A673 (cell line): ENCODE data around the gene ATG4A. TPM values are rescaled to one million over a fixed set of nuclear protein-coding genes. Genes with fewer than 3 reads are reported as not detected.

Experiments used
- BruUV-seq: library from RNA; stranded (reverse); fragments of 400-500 nt; replicated peaks from 2 replicates; lab custom pipeline; 2021; lab: Mats Ljungman, UMichigan
- CTCF ChIA-PET: fragments of 300-600 bp; sonication (Branson Sonifier 250); formaldehyde crosslinking; loops from one replicate; lab custom pipeline; 2022; ENCODE audit warnings: antibody characterized with exemption; lab: Charles Lee
- POLR2A ChIA-PET: fragments of 300-600 bp; sonication (Branson Sonifier 250); formaldehyde crosslinking; loops from one replicate; lab custom pipeline; 2022; ENCODE audit warnings: antibody characterized with exemption; ENCODE audit not compliant: low non-redundant PET; lab: Charles Lee
- DNase-seq: peaks from one replicate; pipeline ENCODE4 v3.0.0-alpha.2; 2015; ENCODE audit warnings: low spot score
- H3K27ac ChIP-seq: fragments of 200-600 bp; sonication (generic); 2 replicates; pipeline ENCODE4 v1.5.1; 2016; ENCODE audit warnings: mixed run types, low read depth, mild to moderate bottlenecking, mixed read lengths, antibody characterized with exemption, low read length; ENCODE audit not compliant: poor library complexity, severe bottlenecking
- H3K27me3 ChIP-seq: fragments of 200-600 bp; sonication (generic); replicated peaks from 2 replicates; pipeline ENCODE4 v1.6.1; 2017; ENCODE audit warnings: mixed run types, low read depth, mild to moderate bottlenecking, mixed read lengths, antibody characterized with exemption, low read length; ENCODE audit not compliant: insufficient read depth, poor library complexity
- H3K36me3 ChIP-seq: fragments of 200-600 bp; sonication (generic); 2 replicates; pipeline ENCODE4 v1.6.1; 2016; ENCODE audit warnings: mixed run types, mild to moderate bottlenecking, mixed read lengths, antibody characterized with exemption, low read length; ENCODE audit not compliant: insufficient read depth, poor library complexity, severe bottlenecking
- H3K4me1 ChIP-seq: fragments of 200-600 bp; sonication (generic); 2 replicates; pipeline ENCODE4 v1.6.1; 2017; ENCODE audit warnings: mixed run types, mild to moderate bottlenecking, mixed read lengths, antibody characterized with exemption, low read length; ENCODE audit not compliant: insufficient read depth, poor library complexity, severe bottlenecking
- H3K4me3 ChIP-seq: fragments of 200-600 bp; sonication (generic); 2 replicates; pipeline ENCODE4 v1.5.1; 2016; ENCODE audit warnings: low read depth, mixed run types, mild to moderate bottlenecking, mixed read lengths, low read length; ENCODE audit not compliant: poor library complexity, severe bottlenecking
- H3K9me3 ChIP-seq: fragments of 200-600 bp; sonication (generic); 2 replicates; pipeline ENCODE4 v1.6.1; 2016; ENCODE audit warnings: mixed run types, low read depth, mild to moderate bottlenecking, mixed read lengths, antibody characterized with exemption, low read length; ENCODE audit not compliant: poor library complexity, severe bottlenecking
- CTCF ChIP-seq: fragments of 300-800, 200-600 bp; sonication (generic); conservative IDR thresholded peaks from 2 replicates; pipeline ENCODE4 v1.5.1; 2017; ENCODE audit warnings: low read depth, mild to moderate bottlenecking, antibody characterized with exemption, low read length, moderate library complexity, mixed read lengths
- EZH2 ChIP-seq: fragments of 200-600 bp; sonication (generic); IDR thresholded peaks from 2 replicates; pipeline ENCODE4 v1.6.1; 2017; ENCODE audit warnings: borderline replicate concordance, low read depth, mild to moderate bottlenecking, mixed read lengths, antibody characterized with exemption, low read length; ENCODE audit not compliant: poor library complexity, severe bottlenecking
- intact Hi-C: fragments of 100-400 bp; cut with micrococcal nuclease; formaldehyde crosslinking; loops from one replicate; pipeline ENCODE4 v1.10.0; 2022; ENCODE audit not compliant: unreplicated experiment
- total RNA-seq: library from RNA; stranded (reverse); gene quantifications from 2 replicates; pipeline ENCODE4 v1.2.3, GENCODE V29; 2021

The ATG4A gene
- total RNA-seq, 1 experiment from 2014 or later = 4.8 TPM

GRCh38 chrX:108169768-108170167, 78.2 kb downstream of the ATG4A start:
- CTCF ChIA-PET = no interaction called here
- Histone ChIP-seq H3K9me3 (no peaks in the 10 kb centered on the region), H3K4me1 (no peaks in the 10 kb centered on the region), H3K36me3 (no peaks in the 10 kb centered on the region), H3K27ac (no peak overlapping the region), H3K4me3 (no peak overlapping the region), H3K27me3 (no peaks in the 10 kb centered on the region)
- POLR2A ChIA-PET = no interaction called here
- no TSS peak for BruUV-seq
- no peak for DNase-seq
- TF ChIP-seq EZH2 (no peak), CTCF (no peak)
- intact Hi-C loops = no loop called here

- POLR2A ChIA-PET = no interaction called here
- Histone ChIP-seq H3K4me3 (no peak overlapping the region), H3K9me3 (no peaks in the 10 kb centered on the region), H3K27me3 (no peaks in the 10 kb centered on the region), H3K4me1 (no peaks in the 10 kb centered on the region), H3K27ac (no peak overlapping the region), H3K36me3 (no peaks in the 10 kb centered on the region)
- CTCF ChIA-PET = no interaction called here
- DNase-seq = no peak
- TF ChIP-seq EZH2 = no peak
- no peak for TF ChIP-seq CTCF
- intact Hi-C loops = no loop called here
- BruUV-seq = no TSS peak
These were observed 80.1 kb downstream of the ATG4A start for GRCh38 chrX:108171671-108172070.

GRCh38 chrX:108173874-108174273, 82.3 kb downstream of the ATG4A start:
- Histone ChIP-seq H3K27me3 (no peaks in the 10 kb centered on the region), H3K4me1 (no peaks in the 10 kb centered on the region), H3K36me3 (no peaks in the 10 kb centered on the region), H3K9me3 (no peaks in the 10 kb centered on the region), H3K4me3 (no peak overlapping the region), H3K27ac (no peak overlapping the region)
- ChIA-PET CTCF (no interaction called here), POLR2A (no interaction called here)
- no peak for DNase-seq
- no peak for TF ChIP-seq EZH2
- no TSS peak for BruUV-seq
- intact Hi-C loops = no loop called here

GRCh38 chrX:108177351-108178142, 86.0 kb downstream of the ATG4A start:
- DNase-seq = no peak
- no peak overlapping the region for H3K27ac ChIP-seq
- CTCF ChIA-PET = no interaction called here

More at GRCh38 chrX:108177351-108178142, 86.0 kb downstream of the ATG4A start:
- Histone ChIP-seq H3K9me3 (no peaks in the 10 kb centered on the region), H3K27me3 (peaks cover 5% of the 10 kb centered on the region), H3K4me1 (no peaks in the 10 kb centered on the region), H3K4me3 (no peak overlapping the region), H3K36me3 (no peaks in the 10 kb centered on the region)
- no TSS peak for BruUV-seq
- intact Hi-C loops = no loop called here
- no peak for TF ChIP-seq CTCF
- no peak for TF ChIP-seq EZH2
- POLR2A ChIA-PET = no interaction called here
